M059J (cell line): ENCODE results near the gene ZNF532. TPM values are rescaled to one million over a fixed set of nuclear protein-coding genes. Genes with fewer than 3 reads are reported as not detected.
"Not testable (repeated sequence)": the region's sequence is repeated elsewhere in the genome, so short reads cannot be mapped to it uniquely, and the experiment has no call there.

Experiments used
- DNase-seq: peaks from one replicate; pipeline ENCODE4 v3.0.0-alpha.2; 2012; ENCODE audit warnings: low read depth
- total RNA-seq: library from RNA; depleted of rRNA; stranded (reverse); fragments of >200 nt; shearing (Covaris generic); gene quantifications from 2 replicates; pipeline ENCODE4 v1.2.3, GENCODE V29; 2014; rRNA removed

ZNF532 gene
- 52.2 and 60.9 TPM in 2 replicates for total RNA-seq

- peak; percentile 55 for DNase-seq
Observed at GRCh38 chr18:58864146-58865032, at the start of gene ZNF532. Gene ZNF532, plus strand, starts transcription at chr18:58864877. CDS start in a region left out here.

DNA sequence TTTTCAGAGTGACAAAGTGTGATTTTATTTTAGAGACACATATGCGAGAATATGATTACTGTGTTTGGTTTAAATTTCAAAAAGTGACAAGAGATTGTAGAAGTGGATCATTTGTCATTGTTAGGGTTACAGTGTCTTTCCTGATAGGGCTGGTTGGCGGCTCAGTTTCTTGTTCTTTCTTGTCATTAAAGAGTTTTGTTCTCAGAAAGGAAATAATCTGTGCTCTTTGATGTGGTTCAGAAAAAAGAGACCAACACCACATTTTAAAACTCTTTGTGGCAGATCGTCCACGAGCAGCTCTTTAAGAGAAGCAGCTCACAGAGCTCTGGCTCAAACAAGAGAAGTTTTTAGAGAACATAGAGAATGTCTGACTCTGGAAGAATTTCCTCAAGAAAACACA, 45.6 kb upstream of the ZNF532 start:
- no peak for DNase-seq

DNA sequence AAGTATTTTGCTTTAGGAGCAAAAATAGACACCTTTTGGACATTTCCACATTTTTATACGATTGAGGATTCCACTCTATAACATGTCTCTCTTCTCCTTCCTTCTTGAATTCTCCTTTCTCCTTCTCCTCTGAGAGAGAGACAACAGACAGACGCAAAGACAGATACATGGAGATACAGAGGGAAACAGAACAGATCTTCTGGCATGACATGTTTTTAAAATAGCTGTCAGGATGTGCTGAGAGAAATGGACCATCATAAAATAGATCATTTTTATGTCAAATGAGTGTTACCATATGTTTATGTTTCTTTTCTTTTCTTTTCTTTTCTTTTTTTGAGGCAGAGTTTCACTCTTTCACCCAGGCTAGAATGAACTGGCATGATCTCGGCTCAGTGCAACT, 44.4 kb upstream of the ZNF532 start:
- DNase-seq: no peak

DNA sequence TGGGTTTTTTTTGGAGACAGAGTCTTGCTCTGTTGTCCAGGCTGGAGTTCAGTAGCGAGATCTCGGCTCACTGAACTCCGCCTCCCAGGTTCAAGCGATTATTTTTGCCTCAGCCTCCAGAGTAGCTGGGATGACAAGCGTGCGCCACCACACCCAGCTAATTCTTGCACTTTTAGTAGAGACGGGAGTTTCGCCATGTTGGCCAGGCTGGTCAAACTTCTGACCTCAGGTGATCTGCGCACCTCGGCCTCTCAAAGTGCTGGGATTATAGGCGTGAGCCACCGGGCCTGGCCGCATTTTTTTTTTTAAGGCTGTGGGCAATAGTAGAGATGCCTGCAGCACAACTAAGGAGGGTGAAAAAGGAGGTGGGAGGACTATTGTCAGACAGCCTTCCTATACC, 41.7 kb upstream of the ZNF532 start:
- no peak for DNase-seq

- no peak for DNase-seq
Observed at GRCh38 chr18:58823412-58823811, 41.3 kb upstream of the ZNF532 start.

- DNase-seq: not testable (repeated sequence)
Observed at GRCh38 chr18:58826926-58827325, 37.8 kb upstream of the ZNF532 start.

GRCh38 chr18:58827428-58827827, 37.2 kb upstream of the ZNF532 start:
- no peak for DNase-seq

GRCh38 chr18:58827886-58828285, 36.8 kb upstream of the ZNF532 start:
- no peak for DNase-seq

GRCh38 chr18:58828399-58829121, 36.1 kb upstream of the ZNF532 start:
- no peak for DNase-seq

DNA sequence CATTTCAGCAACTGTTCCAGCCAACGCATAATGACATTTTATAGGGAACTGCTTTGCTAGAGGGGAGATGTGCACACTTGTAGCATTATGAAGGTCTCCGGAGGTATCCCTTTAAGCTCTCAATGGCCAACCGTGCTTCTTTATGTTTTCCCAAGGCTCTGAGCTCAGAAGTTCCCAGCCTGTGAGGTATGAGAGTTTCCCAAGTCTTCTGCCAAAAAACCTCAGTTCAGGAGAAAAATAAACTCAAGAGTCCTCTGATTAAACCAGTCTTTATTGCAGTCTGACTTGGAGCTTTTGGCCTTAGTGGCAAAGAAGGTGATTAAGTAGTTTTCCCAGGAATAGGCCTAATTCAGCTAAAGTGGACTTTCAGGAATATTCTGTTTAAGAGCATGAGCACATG, 35.4 kb upstream of the ZNF532 start:
- no peak for DNase-seq

GRCh38 chr18:58829886-58830285, 34.8 kb upstream of the ZNF532 start:
- not testable (repeated sequence) for DNase-seq

DNA sequence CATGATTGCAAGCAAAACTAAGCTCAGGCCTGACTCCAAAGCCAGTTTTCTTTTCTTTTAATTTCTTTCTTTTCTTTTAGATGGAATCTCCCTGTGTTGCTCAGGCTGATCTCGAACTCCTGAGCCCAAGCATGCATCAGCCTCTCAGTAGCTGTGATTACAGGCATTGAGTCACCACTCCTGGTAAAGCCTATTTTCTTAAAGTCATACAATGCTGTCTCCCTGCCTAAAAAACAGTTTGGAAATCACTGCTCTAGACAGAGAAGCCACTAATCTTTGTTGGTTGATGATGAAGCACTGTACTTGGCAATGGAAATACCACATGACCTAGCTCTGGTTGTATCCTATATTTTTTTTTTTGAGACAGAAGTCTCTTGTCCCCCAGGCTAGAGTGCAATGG, 33.1 kb upstream of the ZNF532 start:
- peak; percentile 78 for DNase-seq

DNA sequence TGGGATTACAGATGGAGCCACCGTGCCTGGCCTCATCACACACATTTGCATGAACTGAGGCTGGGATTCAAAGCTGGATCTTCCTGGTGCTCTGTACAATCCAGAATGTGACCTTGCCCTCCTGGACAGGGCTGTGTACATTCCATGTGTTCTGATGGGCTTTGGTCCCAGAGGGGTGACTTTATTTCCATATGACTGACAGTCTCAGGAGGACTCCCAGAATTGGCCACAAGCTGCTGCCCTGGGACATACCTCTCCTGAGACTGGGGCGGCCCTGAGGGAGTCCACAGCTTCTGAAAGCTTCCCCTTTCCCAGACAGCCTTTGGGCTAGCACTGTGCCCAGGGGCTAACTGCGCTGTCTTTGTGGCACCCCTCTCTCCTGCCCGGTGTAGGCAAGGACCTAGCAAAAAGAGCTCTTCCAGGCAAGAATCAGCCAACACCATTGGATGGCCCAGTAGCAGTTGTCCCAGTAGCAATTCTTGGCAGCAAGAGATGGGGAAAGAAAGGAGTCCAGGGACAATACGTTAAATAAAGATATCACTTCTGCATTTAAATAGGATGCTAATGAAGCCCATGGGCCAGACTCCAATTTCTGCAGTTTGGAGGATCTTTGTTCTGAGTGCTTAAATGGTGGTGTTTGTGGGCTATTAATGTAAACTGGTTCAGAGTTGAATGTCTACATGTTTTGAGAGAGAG, 26.4 kb upstream of the ZNF532 start:
- no peak for DNase-seq

DNA sequence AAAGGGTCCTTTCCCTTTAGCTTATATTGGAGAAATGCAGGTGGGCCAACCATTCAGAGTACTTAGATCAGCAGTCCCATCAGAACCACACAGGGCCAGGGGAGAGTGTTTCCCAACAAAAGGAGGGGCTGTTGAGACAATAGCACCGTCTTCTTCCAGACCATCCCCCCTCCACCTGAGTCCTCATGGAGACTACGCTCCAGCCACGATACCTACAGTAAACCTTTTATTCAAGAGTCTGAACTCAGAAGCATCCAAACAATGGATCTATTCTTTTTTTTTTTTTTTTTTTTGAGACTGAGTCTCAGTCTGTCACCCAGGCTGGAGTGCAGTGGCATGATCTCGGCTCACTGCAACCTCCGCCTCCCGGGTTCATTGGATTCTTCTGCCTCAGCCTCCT, 25.7 kb upstream of the ZNF532 start:
- DNase-seq: no peak

DNA sequence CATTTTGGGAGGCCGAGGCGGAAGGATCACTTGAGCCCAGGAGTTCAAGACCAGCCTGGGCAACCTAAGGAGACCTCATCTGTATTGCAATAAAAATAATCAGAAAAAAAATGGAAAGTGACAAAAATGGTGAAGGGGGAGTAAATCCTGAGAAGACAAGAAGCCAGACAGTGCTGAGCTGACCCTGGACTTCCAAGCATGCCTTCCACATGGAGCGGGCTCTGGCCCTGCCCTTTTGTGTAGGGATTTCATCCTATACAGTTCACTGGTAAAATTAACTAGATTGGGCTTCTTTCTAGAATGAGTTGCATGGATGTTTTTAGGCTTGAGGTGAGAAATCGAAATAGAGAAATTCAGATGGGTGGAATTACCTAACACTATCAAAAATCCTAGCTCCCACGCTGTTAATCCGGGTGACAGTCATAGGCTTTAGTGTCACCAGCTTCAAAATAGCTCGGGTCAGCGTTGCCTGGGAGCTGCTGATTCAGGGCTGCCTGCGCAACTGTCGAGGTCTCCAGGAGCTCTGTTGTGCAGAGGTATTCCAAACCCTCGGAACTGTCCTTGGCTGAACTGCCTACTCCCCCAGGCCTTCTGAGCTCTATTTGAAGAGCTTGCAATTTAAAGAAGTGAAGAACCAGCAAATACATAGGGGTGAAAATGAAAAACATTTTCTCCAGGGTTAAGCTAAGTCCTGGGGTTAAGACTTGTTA, 21.5 kb upstream of the ZNF532 start:
- peak; percentile 43 for DNase-seq

DNA sequence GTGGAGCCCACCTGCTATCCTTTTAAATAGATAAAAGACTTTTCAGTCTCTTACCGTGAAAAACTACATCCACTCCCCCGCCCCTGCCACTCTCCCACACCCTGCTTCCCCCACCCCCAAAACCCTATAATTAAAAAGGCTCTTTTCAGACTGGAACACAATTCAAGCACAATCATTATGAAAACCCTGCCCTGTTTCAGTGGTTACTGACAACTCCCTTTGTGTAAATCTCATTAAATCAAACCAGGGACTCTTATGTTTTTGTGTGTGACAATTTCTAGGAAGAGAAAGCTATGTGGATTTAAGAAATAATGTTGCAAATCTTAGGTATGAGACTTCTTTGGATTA, 21.0 kb upstream of the ZNF532 start:
- DNase-seq: no peak

- DNase-seq: no peak
Observed at GRCh38 chr18:58844871-58845270, 19.8 kb upstream of the ZNF532 start.

GRCh38 chr18:58845928-58846724, 18.6 kb upstream of the ZNF532 start:
- DNase-seq: no peak

- no peak for DNase-seq
Observed at GRCh38 chr18:58847383-58848071, 17.1 kb upstream of the ZNF532 start.

DNA sequence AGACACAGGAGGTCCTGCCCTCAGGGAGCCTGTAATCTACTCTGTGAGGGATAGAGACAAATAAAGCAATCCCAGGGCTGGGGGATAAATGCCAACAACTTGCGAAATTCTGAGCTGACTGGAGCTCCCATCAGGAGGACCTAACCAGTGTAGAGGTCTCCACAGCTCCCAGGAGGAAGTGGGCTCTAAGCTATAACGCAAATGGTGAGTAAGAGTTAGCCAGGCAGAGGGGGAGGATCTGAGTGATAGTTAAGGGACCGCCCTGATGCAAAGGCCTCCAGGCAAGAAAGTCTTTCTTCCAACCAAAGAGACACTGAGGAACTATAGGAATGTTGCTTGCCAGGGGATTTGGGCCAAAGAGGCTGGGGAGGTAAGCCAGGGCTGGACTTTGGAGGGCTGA, 16.0 kb upstream of the ZNF532 start:
- peak; percentile 97 for DNase-seq
